Activated CD8-positive, alpha-beta memory T cell treated with anti-CD3 and anti-CD28 coated beads for 1 hour (primary cell): ENCODE results near the gene ALX3.
"Not testable (repeated sequence)": the region's sequence is repeated elsewhere in the genome, so short reads cannot be mapped to it uniquely, and the experiment has no call there.

Experiments used
- DNase-seq, 2 donors: peaks; one replicate each; pipeline ENCODE4 v3.0.0-alpha.2; 2020; ENCODE audit warnings: low read depth in 1 of 2; ENCODE audit errors: extremely low read depth in 1 of 2

The ALX3 gene

GRCh38 chr1:110048923-110049601 lies 21.4 kb downstream of the ALX3 start:
- DNase-seq: no peak

GRCh38 chr1:110048240-110048639 lies 22.2 kb downstream of the ALX3 start:
- DNase-seq: no peak

- DNase-seq: no peak
Observed at GRCh38 chr1:110047463-110047862, 23.0 kb downstream of the ALX3 start.

- no peak for DNase-seq
Observed at GRCh38 chr1:110043016-110043415, 27.5 kb downstream of the ALX3 start.

GRCh38 chr1:110040548-110040947 lies 29.9 kb downstream of the ALX3 start:
- DNase-seq: no peak

- no peak for DNase-seq
Observed at GRCh38 chr1:110039641-110040040, 30.8 kb downstream of the ALX3 start.

- no peak for DNase-seq
Observed at GRCh38 chr1:110038271-110038670, 32.2 kb downstream of the ALX3 start.

- DNase-seq: no peak
Observed at GRCh38 chr1:110035236-110035752, 35.2 kb downstream of the ALX3 start.

GRCh38 chr1:110034451-110035235 lies 35.8 kb downstream of the ALX3 start, which contains the start of gene STRIP1:
STRIP1 (plus strand) TSS chr1:110034624; CDS start chr1:110034638, 14 bp downstream.
- peak; percentile 81 for DNase-seq

GRCh38 chr1:110034040-110034450 lies 36.4 kb downstream of the ALX3 start:
- no peak for DNase-seq

- no peak for DNase-seq
Observed at GRCh38 chr1:110033421-110033820, 37.1 kb downstream of the ALX3 start.

- no peak for DNase-seq
Observed at GRCh38 chr1:110032327-110032726, 38.1 kb downstream of the ALX3 start.

GRCh38 chr1:110030687-110031086 lies 39.8 kb downstream of the ALX3 start:
- not testable (repeated sequence) for DNase-seq

- DNase-seq: no peak
Observed at GRCh38 chr1:110024613-110025012, 45.9 kb downstream of the ALX3 start.

GRCh38 chr1:110021285-110021684 lies 49.2 kb downstream of the ALX3 start:
- no peak for DNase-seq

GRCh38 chr1:110019770-110020169 lies 50.7 kb downstream of the ALX3 start:
- no peak for DNase-seq

- DNase-seq: no peak
Observed at GRCh38 chr1:110018396-110018795, 52.1 kb downstream of the ALX3 start.

- no peak for DNase-seq
Observed at GRCh38 chr1:110017792-110018191, 52.7 kb downstream of the ALX3 start.

GRCh38 chr1:110012100-110012780 lies 58.2 kb downstream of the ALX3 start:
- DNase-seq: no peak

- no peak for DNase-seq
Observed at GRCh38 chr1:110011527-110012041, 58.9 kb downstream of the ALX3 start.
